NOMO-1 treated with dmso at 0.1 percent for 144 hours (cell line): ENCODE measurements around the gene STIM2.

ENCODE experiments used
- DNase-seq: peaks from one replicate; lab custom pipeline; 2025; ENCODE audit not compliant: unreplicated experiment; lab: John Stamatoyannopoulos, UW

The STIM2 gene

GRCh38 chr4:26836539-26836938 is 24.1 kb upstream of the STIM2 start:
- no peak for DNase-seq

DNA sequence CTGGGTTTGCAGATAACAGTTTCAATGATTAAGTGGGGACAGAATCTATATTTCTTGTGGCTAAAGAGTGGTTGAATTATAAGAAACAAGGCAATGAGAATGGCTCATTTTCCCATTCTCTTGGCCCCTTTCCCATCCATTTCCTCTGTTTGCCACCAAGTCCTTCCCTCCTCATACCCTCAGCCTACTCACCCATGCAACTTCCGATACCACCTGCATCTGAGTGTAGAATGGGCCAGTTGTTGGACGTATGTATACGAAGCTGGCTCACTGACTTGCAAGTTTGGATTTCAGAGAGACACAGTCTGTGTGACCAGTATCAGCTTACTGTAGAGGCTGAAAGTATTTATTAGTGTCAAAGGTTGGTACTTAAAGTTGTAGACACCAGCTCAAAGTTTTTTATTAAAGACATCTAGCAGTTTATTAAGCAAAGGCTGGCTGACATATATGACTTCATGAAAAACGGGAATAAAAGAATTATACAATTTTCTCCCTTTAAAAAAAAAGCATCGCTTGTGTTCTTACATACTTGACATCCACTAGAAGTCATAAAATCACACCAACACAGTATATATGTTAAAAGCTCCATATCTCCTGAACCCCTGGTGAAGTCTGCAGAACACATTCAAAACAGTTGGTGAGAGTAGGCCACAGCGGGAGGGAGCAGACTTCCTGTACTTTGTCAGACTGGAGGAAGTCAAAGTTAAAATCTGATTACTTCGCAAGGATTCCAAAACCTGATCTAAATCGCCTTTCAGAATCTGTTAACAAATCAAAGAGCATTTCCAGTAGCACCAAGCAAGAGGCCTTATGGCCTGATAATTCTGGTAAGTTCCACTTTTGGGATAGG is 22.4 kb upstream of the STIM2 start:
- no peak for DNase-seq

- no peak for DNase-seq
Observed at GRCh38 chr4:26839016-26839415, 21.6 kb upstream of the STIM2 start.

DNA sequence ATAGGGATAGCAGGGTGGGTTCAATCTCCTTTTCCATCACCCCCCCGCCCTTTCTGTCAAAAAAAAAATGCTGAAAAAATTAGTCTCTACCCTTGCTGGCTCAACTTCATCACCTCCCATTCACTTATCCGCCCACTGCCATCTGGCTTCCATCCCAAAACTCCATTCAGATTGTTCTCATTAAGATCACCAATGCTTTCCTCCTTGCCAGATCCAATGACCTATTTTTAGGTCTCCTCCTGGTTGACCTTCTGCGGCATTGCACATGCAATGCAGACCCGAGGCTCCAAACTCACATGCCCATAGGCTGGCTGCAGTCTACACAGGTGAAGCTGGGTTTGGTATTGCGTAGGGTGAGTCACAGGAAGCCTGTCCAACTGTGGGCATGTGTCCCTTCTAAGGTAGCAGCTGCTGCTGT is 21.1 kb upstream of the STIM2 start:
- DNase-seq, result no peak

DNA sequence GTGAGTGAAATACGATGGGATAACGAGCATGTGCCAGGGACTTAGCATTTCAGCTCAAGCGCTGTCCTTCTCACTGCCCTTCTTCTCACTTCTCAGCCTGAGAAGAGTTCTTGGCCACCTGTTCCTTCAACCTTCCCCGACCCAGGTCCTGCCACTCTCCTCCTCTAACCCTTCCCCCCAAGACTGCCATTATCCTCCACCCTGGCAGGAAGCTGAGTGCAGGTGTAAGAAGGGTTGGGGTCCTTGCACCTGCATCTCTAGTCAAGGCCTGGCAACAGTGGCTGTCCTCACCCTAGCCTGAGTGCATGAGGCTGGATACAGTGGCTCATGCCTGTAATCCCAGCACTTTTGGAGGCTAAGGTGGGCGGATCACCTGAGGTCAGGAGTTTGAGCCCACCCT is 19.9 kb upstream of the STIM2 start:
- no peak for DNase-seq

GRCh38 chr4:26842911-26843310 is 17.7 kb upstream of the STIM2 start:
- no peak for DNase-seq

GRCh38 chr4:26850528-26850927 is 10.1 kb upstream of the STIM2 start:
- no peak for DNase-seq

- no peak for DNase-seq
Observed at GRCh38 chr4:26851129-26851528, 9.5 kb upstream of the STIM2 start.

GRCh38 chr4:26854701-26855100 is 5.9 kb upstream of the STIM2 start:
- DNase-seq, result no peak

- DNase-seq, result no peak
Observed at GRCh38 chr4:26856906-26857277, 3.7 kb upstream of the STIM2 start.

DNA sequence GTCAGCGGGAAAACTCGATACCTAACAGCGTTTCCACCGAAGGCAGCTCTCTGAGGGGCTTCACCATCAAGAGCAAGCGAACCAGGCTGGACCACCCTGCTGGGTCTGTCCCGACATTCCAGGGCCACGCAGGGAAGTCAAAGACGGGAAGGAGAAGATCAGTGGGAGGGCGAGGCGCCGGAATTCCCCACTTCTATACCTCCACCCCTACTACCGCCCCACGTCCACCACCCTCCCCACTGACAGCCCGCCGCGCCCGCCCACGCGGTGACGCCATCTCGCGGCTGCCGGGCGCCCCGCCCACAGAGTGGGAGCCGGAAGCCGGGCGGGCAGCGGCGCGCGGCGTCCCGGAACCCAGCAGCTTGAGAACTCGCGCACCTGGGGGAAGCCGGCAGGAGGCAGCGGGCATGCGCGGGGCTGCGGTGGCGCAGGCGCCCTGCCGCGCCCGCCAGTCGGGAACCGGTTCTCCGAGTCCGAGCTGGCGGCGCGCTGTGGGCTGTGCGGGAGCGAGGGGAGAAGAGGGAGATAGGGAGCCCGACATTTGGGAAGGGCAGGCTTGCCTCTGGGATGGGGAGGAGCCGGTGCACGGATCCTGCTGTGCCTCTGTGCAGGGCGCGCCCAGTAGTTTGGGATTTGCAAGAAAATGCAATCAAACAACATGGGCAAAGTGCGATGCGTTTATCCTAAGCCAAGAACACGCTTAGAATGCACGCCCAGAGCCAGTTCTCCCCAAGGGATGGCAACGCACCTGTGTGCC is 3.2 kb upstream of the STIM2 start:
- DNase-seq, result peak; percentile 82

- no peak for DNase-seq
Observed at GRCh38 chr4:26858035-26858918, 2.4 kb upstream of the STIM2 start.

DNA sequence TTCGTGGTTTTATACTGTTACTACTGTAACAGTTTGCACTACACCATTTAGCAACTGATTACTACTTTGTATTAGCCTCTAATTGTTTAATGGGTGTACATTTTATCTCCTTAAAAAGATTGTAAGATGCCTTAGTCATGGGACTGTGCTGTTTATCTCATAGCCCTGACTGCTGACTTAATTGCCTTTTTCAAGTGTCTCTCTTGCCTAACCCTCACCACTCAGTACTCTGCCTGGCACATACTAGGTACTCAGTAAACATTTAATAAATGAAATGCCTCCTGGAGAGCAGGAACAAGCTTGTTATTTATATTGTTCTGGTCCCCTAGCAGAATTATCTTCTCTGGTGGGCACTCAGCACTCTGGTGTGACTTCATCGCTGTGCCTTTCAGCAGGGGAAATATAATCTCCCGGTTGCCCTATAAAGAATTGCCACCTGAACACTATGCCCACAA is 1.7 kb upstream of the STIM2 start:
- DNase-seq, result no peak

GRCh38 chr4:26859762-26860156 is 882 bp upstream of the STIM2 start:
- DNase-seq, result no peak

- no peak for DNase-seq
Observed at GRCh38 chr4:26860922-26861433, 337 bp downstream of the STIM2 start.

DNA sequence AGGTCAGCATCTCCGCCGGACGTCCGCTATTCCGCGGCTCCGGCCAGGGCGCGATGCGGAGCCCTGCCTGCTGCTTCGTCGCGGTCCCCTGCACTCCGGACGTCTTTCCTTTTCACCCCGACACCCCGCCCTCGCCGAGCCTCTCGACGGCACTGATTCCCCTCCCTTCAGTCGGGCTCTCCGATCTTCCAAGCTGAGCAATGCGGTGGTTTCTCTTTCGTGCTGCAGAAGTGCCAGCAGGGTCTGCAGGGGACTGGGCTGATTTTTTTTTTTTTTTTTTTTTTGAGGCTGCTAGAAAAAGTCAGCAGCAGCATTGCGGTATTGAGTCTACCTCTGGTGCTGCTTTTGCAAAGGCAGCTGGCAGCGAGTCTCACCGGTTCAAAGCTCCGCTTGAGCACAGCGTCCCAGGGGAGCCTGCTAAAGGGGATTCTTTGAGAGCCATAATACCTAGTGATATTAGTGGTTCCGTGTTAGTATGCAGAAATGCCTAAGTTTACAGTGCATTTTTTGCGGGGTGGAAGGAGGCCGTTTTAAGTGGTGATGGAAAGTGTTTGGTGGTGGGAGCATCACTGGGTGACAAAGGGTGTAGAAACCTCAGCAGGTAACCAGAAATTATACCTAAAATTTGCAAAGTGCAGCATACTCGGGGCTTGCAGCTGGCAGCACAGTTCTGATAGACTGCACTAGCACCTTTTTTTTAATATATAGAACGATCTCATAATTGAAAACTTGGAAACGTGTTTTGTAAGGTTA is 969 bp downstream of the STIM2 start:
- DNase-seq, result peak; percentile 59

GRCh38 chr4:26862381-26862915 is 1.8 kb downstream of the STIM2 start:
- DNase-seq, result no peak

DNA sequence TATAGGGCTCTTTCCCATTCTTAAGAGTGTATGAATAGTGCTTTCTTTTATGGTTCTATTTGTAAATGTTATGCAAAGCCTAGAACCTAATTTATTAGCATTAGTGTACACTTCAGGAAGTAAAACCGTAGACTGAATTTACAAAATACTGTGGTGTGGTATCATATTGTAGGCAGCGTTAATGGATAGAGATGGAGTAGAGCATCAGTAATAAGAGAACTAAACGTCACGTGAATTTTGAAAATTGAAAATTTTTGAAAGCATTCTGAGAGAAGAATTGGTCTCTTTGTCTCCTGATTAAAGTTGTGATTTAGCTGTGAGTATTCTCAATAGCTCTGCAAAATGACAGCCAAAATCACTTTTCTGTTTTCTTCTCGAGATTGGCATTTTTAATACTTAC is 2.9 kb downstream of the STIM2 start:
- DNase-seq, result no peak

- peak; percentile 13 for DNase-seq
Observed at GRCh38 chr4:26864899-26865298, 4.3 kb downstream of the STIM2 start.

GRCh38 chr4:26866203-26866602 is 5.6 kb downstream of the STIM2 start:
- no peak for DNase-seq
